Esophagus muscularis mucosa (tissue), 4 donors: ENCODE measurements around the gene CEP112. TPM values are rescaled to one million over a fixed set of nuclear protein-coding genes. Genes with fewer than 3 reads are reported as not detected.
A peak's percentile ranks its signal among the peaks of the same experiment; 100 is the strongest.
"Not testable (repeated sequence)": the region's sequence is repeated elsewhere in the genome, so short reads cannot be mapped to it uniquely, and the experiment has no call there.

ENCODE experiments used
- DNase-seq: peaks from one replicate; pipeline ENCODE4 v3.0.0-alpha.2; 2017; ENCODE audit errors: extremely low spot score
- H3K27ac ChIP-seq, 4 donors: fragments of 200-600 bp; sonication (generic); replicated peaks in 1 of 4; 1 replicate in 3 of 4; 2 replicates in 1 of 4; pipeline ENCODE4 v1.5.1; 2016 to 2019; ENCODE audit warnings: mild to moderate bottlenecking in 1 of 4
- H3K27me3 ChIP-seq, 4 donors: fragments of 200-600 bp; sonication (generic); one replicate each; pipeline versions ENCODE4 v1.5.1 to v1.6.0; 2016 to 2019
- H3K36me3 ChIP-seq, 4 donors: fragments of 200-600 bp; sonication (generic); one replicate each; pipeline ENCODE4 v1.5.1; 2016 to 2019
- H3K4me1 ChIP-seq, 4 donors: fragments of 200-600 bp; sonication (generic); one replicate each; pipeline ENCODE4 v1.5.1; 2016 to 2019
- H3K4me3 ChIP-seq, 4 donors: fragments of 200-600 bp; sonication (generic); 1 replicate in 2 of 4; 2 replicates in 2 of 4; pipeline ENCODE4 v1.5.1; 2016 to 2019; ENCODE audit warnings: mild to moderate bottlenecking in 4 of 4, moderate library complexity in 1 of 4
- H3K9me3 ChIP-seq, 4 donors: fragments of 200-600 bp; sonication (generic); 1 replicate in 3 of 4; 2 replicates in 1 of 4; pipeline ENCODE4 v1.5.1; 2016 to 2019
- CTCF ChIP-seq, 3 experiments: fragments of 200-600 bp in 2 of 3; fragments of 450-650 bp in 1 of 3; sonication (generic) in 2 of 3; IDR thresholded peaks; one replicate each; pipeline ENCODE4 v1.5.1; 2017 to 2019; ENCODE audit warnings: antibody characterized with exemption in 3 of 3, mild to moderate bottlenecking in 2 of 3, moderate library complexity in 1 of 3
- EP300 ChIP-seq: sonication (generic); formaldehyde crosslinking; IDR thresholded peaks from one replicate; pipeline ENCODE4 v1.6.1; 2017; ENCODE audit warnings: antibody characterized with exemption
- POLR2A ChIP-seq: fragments of 450-650 bp; IDR thresholded peaks from one replicate; pipeline ENCODE4 v1.6.1; 2017; ENCODE audit warnings: antibody characterized with exemption, moderate library complexity, mild to moderate bottlenecking, low read depth
- POLR2AphosphoS5 ChIP-seq, 2 donors: sonication (generic); formaldehyde crosslinking; IDR thresholded peaks; one replicate each; pipeline ENCODE4 v1.6.1; 2017; ENCODE audit warnings: antibody characterized with exemption in 2 of 2
- WGBS: methylation state at CpG from one replicate; pipeline ENCODE4 v1.1.5; 2018; 5-methylcytosine and 5-hydroxymethylcytosine counted together
- intact Hi-C: fragments of 100-400 bp; cut with DNase I; formaldehyde crosslinking; loops from one replicate; pipeline ENCODE4 v1.15.1; 2023
- total RNA-seq, 4 donors: library from RNA; depleted of rRNA; stranded (reverse); fragments of >200 nt; gene quantifications; one replicate each; pipeline versions ENCODE4 v1.1.0 to v1.2.1, GENCODE V29; 2016

CEP112 gene
- total RNA-seq, 4 donors from 2014 or later: 17.0 to 24.7 (median 23.2) TPM

- TF ChIP-seq CTCF (IDR thresholded peaks at IDR 0.05) (no peak), POLR2AphosphoS5 (IDR thresholded peaks at IDR 0.05) (no peak), EP300 (no peak), POLR2A (no peak)
- no peak for DNase-seq
- H3K4me1 ChIP-seq: peaks cover 0 to 27% (median 19%) of the 10 kb centered on the region in 4 donors
- H3K4me3 ChIP-seq: no peak overlapping the region
- H3K36me3 ChIP-seq: peaks cover 0 to 10% (median 6%) of the 10 kb centered on the region in 4 donors
- H3K9me3 ChIP-seq: no peaks in the 10 kb centered on the region
- H3K27me3 ChIP-seq: no peaks in the 10 kb centered on the region
- no peak overlapping the region for H3K27ac ChIP-seq
- intact Hi-C loops: no loop called here
Measured at GRCh38 chr17:66171172-66171571, 20.8 kb downstream of the CEP112 start.

- WGBS: 77% methylated on average over 3 of the region's 3 CpGs
- no peak overlapping the region for H3K4me3 ChIP-seq
- no peak for DNase-seq
- TF ChIP-seq POLR2AphosphoS5 (IDR thresholded peaks at IDR 0.05) (no peak), EP300 (no peak), CTCF (IDR thresholded peaks at IDR 0.05) (no peak), POLR2A (no peak)
- intact Hi-C loops: loop anchor here (5.0 kb wide), 3 partner anchors 613 to 938 kb away; no protein-coding TSS in a partner anchor
- H3K4me1 ChIP-seq: peaks cover 0 to 29% (median 25%) of the 10 kb centered on the region in 4 donors
- no peak overlapping the region for H3K27ac ChIP-seq
- peaks cover 0 to 10% (median 5%) of the 10 kb centered on the region in 4 donors for H3K36me3 ChIP-seq
- no peaks in the 10 kb centered on the region for H3K27me3 ChIP-seq
- H3K9me3 ChIP-seq: no peaks in the 10 kb centered on the region
Measured at GRCh38 chr17:66169839-66170238, 22.1 kb downstream of the CEP112 start.

- Histone ChIP-seq H3K4me1 (peaks cover 0 to 29% (median 25%) of the 10 kb centered on the region in 4 donors), H3K27me3 (no peaks in the 10 kb centered on the region), H3K9me3 (no peaks in the 10 kb centered on the region), H3K27ac (peak overlapping the region; percentile 16 to 57 (median 29)), H3K36me3 (peaks cover 0 to 10% (median 3%) of the 10 kb centered on the region in 4 donors), H3K4me3 (no peak overlapping the region)
- WGBS: 49% methylated on average over 5 of the region's 5 CpGs
- TF ChIP-seq CTCF (IDR thresholded peaks at IDR 0.05): no peak
- no peak for TF ChIP-seq EP300
- TF ChIP-seq POLR2AphosphoS5 (IDR thresholded peaks at IDR 0.05): no peak
- no peak for TF ChIP-seq POLR2A
- DNase-seq: no peak
- intact Hi-C loops: loop anchor here (5.0 kb wide), 3 partner anchors 610 to 935 kb away; no protein-coding TSS in a partner anchor
Measured at GRCh38 chr17:66167189-66167815, 24.6 kb downstream of the CEP112 start.

GRCh38 chr17:66165537-66166123 lies 26.3 kb downstream of the CEP112 start:
- peaks cover 0 to 10% (median 3%) of the 10 kb centered on the region in 4 donors for H3K36me3 ChIP-seq
- intact Hi-C loops: loop anchor here (5.0 kb wide), 3 partner anchors 608 to 933 kb away; no protein-coding TSS in a partner anchor
- H3K4me3 ChIP-seq: no peak overlapping the region
- DNase-seq: no peak
- TF ChIP-seq CTCF (IDR thresholded peaks at IDR 0.05) (peak; percentile 75 to 81 (median 76)), POLR2AphosphoS5 (IDR thresholded peaks at IDR 0.05) (no peak)
- H3K27me3 ChIP-seq: no peaks in the 10 kb centered on the region
- peaks cover 0 to 29% (median 25%) of the 10 kb centered on the region in 4 donors for H3K4me1 ChIP-seq
- H3K9me3 ChIP-seq: no peaks in the 10 kb centered on the region
- H3K27ac ChIP-seq: no peak overlapping the region

DNA sequence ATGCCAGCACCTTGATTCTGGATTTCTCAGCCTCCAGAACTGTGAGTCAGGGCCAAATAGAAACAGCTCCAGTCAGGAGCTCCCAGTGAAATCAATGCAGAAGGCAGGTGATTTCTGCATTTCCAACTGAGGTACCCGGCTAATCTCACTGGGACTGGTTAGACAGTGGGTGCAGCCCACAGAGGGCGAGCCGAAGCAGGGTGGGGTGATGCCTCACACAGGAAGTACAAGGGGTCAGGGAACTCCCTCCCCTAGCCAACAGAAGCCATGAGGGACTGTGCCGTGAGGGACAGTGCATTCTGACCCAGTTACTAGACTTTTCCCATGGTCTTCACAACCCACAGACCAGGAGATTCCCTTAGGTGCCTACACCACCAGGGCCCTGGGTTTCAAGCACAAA lies 36.9 kb downstream of the CEP112 start:
- H3K27me3 ChIP-seq, intact Hi-C loops, H3K27ac ChIP-seq, DNase-seq, H3K36me3 ChIP-seq, H3K4me1 ChIP-seq, H3K9me3 ChIP-seq, H3K4me3 ChIP-seq: not testable (repeated sequence)
- WGBS: 87% methylated on average over 4 of the region's 4 CpGs
